Suprapubic skin (tissue), 4 donors: ENCODE results near the gene MYH11.

Source experiments
- CTCF ChIP-seq, 2 donors: fragments of 200-600 bp in 1 of 2; fragments of 450-650 bp in 1 of 2; sonication (generic) in 1 of 2; IDR thresholded peaks; one replicate each; pipeline ENCODE4 v1.5.1; 2016 to 2019; ENCODE audit warnings: antibody characterized with exemption in 2 of 2, mild to moderate bottlenecking in 1 of 2, moderate library complexity in 1 of 2
- EP300 ChIP-seq: sonication (generic); formaldehyde crosslinking; IDR thresholded peaks from one replicate; pipeline ENCODE4 v1.6.1; 2017; ENCODE audit warnings: antibody characterized with exemption
- POLR2A ChIP-seq, 2 donors: fragments of 450-650 bp; IDR thresholded peaks; one replicate each; pipeline ENCODE4 v1.6.1; 2017; ENCODE audit warnings: antibody characterized with exemption in 2 of 2, mild to moderate bottlenecking in 2 of 2, moderate library complexity in 2 of 2
- POLR2AphosphoS5 ChIP-seq, 3 donors: sonication (generic); formaldehyde crosslinking; IDR thresholded peaks; one replicate each; pipeline ENCODE4 v1.6.1; 2017; ENCODE audit warnings: antibody characterized with exemption in 3 of 3

GRCh38 chr16:15739464-15739863 lies 117.4 kb downstream of the MYH11 start:
- TF ChIP-seq CTCF (IDR thresholded peaks at IDR 0.05) (no peak), EP300 (no peak), POLR2A (IDR thresholded peaks at IDR 0.05) (no peak), POLR2AphosphoS5 (IDR thresholded peaks at IDR 0.05) (no peak)
